Fibroblast of lung (primary cell): ENCODE data around the gene NAT8L. TPM values are rescaled to one million over a fixed set of nuclear protein-coding genes. Genes with fewer than 3 reads are reported as not detected.

Experiments
- DNase-seq, 2 donors: peaks; one replicate each; pipeline versions ENCODE4 v3.0.0 to v3.0.0-alpha.2; 2010; ENCODE audit warnings: low read depth in 2 of 2
- H2AFZ ChIP-seq: 2 replicates; pipeline ENCODE4 v1.5.1; 2012; ENCODE audit warnings: low read length, control low read depth, inconsistent platforms
- H3K27ac ChIP-seq: 2 replicates; pipeline ENCODE4 v1.5.1; 2011; ENCODE audit warnings: low read length, control low read depth; ENCODE audit not compliant: insufficient read depth
- H3K27me3 ChIP-seq: 2 replicates; pipeline ENCODE4 v1.5.1; 2011; ENCODE audit warnings: mild to moderate bottlenecking, low read length; ENCODE audit not compliant: control insufficient read depth, insufficient read depth
- H3K36me3 ChIP-seq: 2 replicates; pipeline ENCODE4 v1.5.1; 2011; ENCODE audit warnings: low read length; ENCODE audit not compliant: control insufficient read depth, insufficient read depth
- H3K4me1 ChIP-seq: 2 replicates; pipeline ENCODE4 v1.5.1; 2011; ENCODE audit warnings: low read length; ENCODE audit not compliant: control insufficient read depth, insufficient read depth; ENCODE audit errors: extremely low read depth
- H3K4me2 ChIP-seq: 2 replicates; pipeline ENCODE4 v1.5.1; 2011; ENCODE audit warnings: low read length, control low read depth; ENCODE audit not compliant: insufficient read depth; ENCODE audit errors: extremely low read depth
- H3K4me3 ChIP-seq, 4 experiments: fragments of 200-600 bp in 1 of 4; sonication (generic) in 1 of 4; replicated peaks in 1 of 4; 2 replicates each; pipeline ENCODE4 v1.5.1; 2011 to 2016; ENCODE audit warnings: low read length in 4 of 4, low read depth in 3 of 4, mild to moderate bottlenecking in 3 of 4, control low read depth in 2 of 4, inconsistent platforms in 1 of 4, mixed read lengths in 1 of 4; ENCODE audit not compliant: insufficient read depth in 1 of 4; ENCODE audit errors: control extremely low read depth in 1 of 4
- H3K79me2 ChIP-seq: 2 replicates; pipeline ENCODE4 v1.5.1; 2012; ENCODE audit warnings: mild to moderate bottlenecking, low read length, inconsistent platforms; ENCODE audit not compliant: control insufficient read depth, insufficient read depth
- H3K9ac ChIP-seq: 2 replicates; pipeline ENCODE4 v1.5.1; 2011; ENCODE audit warnings: mild to moderate bottlenecking, low read length, control low read depth; ENCODE audit not compliant: insufficient read depth
- H3K9me3 ChIP-seq: 2 replicates; pipeline ENCODE4 v1.5.1; 2012; ENCODE audit warnings: low read depth, low read length; ENCODE audit not compliant: control insufficient read depth, insufficient read depth
- H4K20me1 ChIP-seq: 2 replicates; pipeline ENCODE4 v1.5.1; 2011; ENCODE audit warnings: low read length; ENCODE audit not compliant: control insufficient read depth, insufficient read depth; ENCODE audit errors: extremely low read depth
- CTCF ChIP-seq, 2 donors: IDR thresholded peaks in 1 of 2; conservative IDR thresholded peaks in 1 of 2; 1 replicate in 1 of 2; 2 replicates in 1 of 2; pipeline ENCODE4 v1.5.1; 2011 to 2012; ENCODE audit warnings: low read length in 2 of 2, control low read depth in 1 of 2, inconsistent platforms in 1 of 2, low read depth in 1 of 2, mild to moderate bottlenecking in 1 of 2
- EZH2 ChIP-seq: IDR thresholded peaks from 2 replicates; pipeline ENCODE4 v1.5.1; 2012; ENCODE audit warnings: low read length, control low read depth, mild to moderate bottlenecking; ENCODE audit errors: missing control alignments
- polyA plus RNA-seq, 2 donors: library from polyadenylated mRNA; depleted of rRNA in 1 of 2; stranded (reverse) in 1 of 2; unstranded in 1 of 2; fragments of >200 nt; gene quantifications; 2 replicates each; pipeline ENCODE4 v1.2.1, GENCODE V29; 2011 to 2012; ENCODE audit warnings: missing spikeins in 1 of 2
- total RNA-seq: library from RNA; depleted of rRNA; stranded (reverse); fragments of >200 nt; gene quantifications from 2 replicates; pipeline ENCODE4 v1.2.1, GENCODE V29; 2014

NAT8L gene
- total and polyA plus RNA-seq, 2 donors (not counting 1 experiment from before 2014, with no cell fraction given): 0.01 to 0.17 TPM

GRCh38 chr4:2087170-2087569 is 28.0 kb downstream of the NAT8L start:
- Histone ChIP-seq H4K20me1 (no peaks in the 10 kb centered on the region), H3K79me2 (no peaks in the 10 kb centered on the region), H3K27me3 (peaks cover 2% of the 10 kb centered on the region), H3K4me3 (no peak overlapping the region), H3K9me3 (no peaks in the 10 kb centered on the region), H2AFZ (no peak overlapping the region), H3K9ac (no peak overlapping the region), H3K36me3 (no peaks in the 10 kb centered on the region), H3K4me1 (no peaks in the 10 kb centered on the region), H3K4me2 (no peak overlapping the region), H3K27ac (no peak overlapping the region)
- TF ChIP-seq EZH2 (no peak), CTCF (conservative IDR thresholded peaks at IDR 0.05 in 1 of 2, IDR thresholded peaks at IDR 0.05 in 1 of 2; ENCODE audit: low read depth in 1 of 2, low read length in 2 of 2) (peak in 1 of 2 donors; percentile 10)
- no peak for DNase-seq

- no peak overlapping the region for H3K9ac ChIP-seq
- no peaks in the 10 kb centered on the region for H3K36me3 ChIP-seq
- no peaks in the 10 kb centered on the region for H3K9me3 ChIP-seq
- no peak overlapping the region for H3K27ac ChIP-seq
- no peaks in the 10 kb centered on the region for H3K4me1 ChIP-seq
- no peak for DNase-seq
- H2AFZ ChIP-seq: no peak overlapping the region
- peaks cover 2% of the 10 kb centered on the region for H3K27me3 ChIP-seq
- H3K79me2 ChIP-seq: no peaks in the 10 kb centered on the region
- H3K4me3 ChIP-seq: no peak overlapping the region
- TF ChIP-seq CTCF (conservative IDR thresholded peaks at IDR 0.05 in 1 of 2, IDR thresholded peaks at IDR 0.05 in 1 of 2; ENCODE audit: low read depth in 1 of 2, low read length in 2 of 2) (no peak), EZH2 (no peak)
- no peak overlapping the region for H3K4me2 ChIP-seq
- H4K20me1 ChIP-seq: no peaks in the 10 kb centered on the region
These were observed 30.1 kb downstream of the NAT8L start for GRCh38 chr4:2089222-2089621.

GRCh38 chr4:2090642-2091041 is 31.5 kb downstream of the NAT8L start:
- H3K36me3 ChIP-seq: no peaks in the 10 kb centered on the region
- TF ChIP-seq CTCF (conservative IDR thresholded peaks at IDR 0.05 in 1 of 2, IDR thresholded peaks at IDR 0.05 in 1 of 2; ENCODE audit: low read depth in 1 of 2, low read length in 2 of 2): no peak
- no peak for TF ChIP-seq EZH2
- no peak overlapping the region for H3K27ac ChIP-seq
- H3K27me3 ChIP-seq: peaks cover 2% of the 10 kb centered on the region
- H3K9me3 ChIP-seq: no peaks in the 10 kb centered on the region
- H3K4me1 ChIP-seq: no peaks in the 10 kb centered on the region
- DNase-seq: no peak
- no peak overlapping the region for H2AFZ ChIP-seq
- H4K20me1 ChIP-seq: no peaks in the 10 kb centered on the region
- no peak overlapping the region for H3K4me2 ChIP-seq
- H3K9ac ChIP-seq: no peak overlapping the region
- H3K4me3 ChIP-seq: no peak overlapping the region
- H3K79me2 ChIP-seq: no peaks in the 10 kb centered on the region
